HCT116 (cell line): ENCODE data around the gene ITGA11. TPM values are rescaled to one million over a fixed set of nuclear protein-coding genes. Genes with fewer than 3 reads are reported as not detected.

Experiments used
- ATAC-seq: fragments of 200-7000 bp; cut with Tn5 transposase; 2 replicates; pipeline ENCODE4 v1.9.1; 2020; ENCODE audit warnings: mild to moderate bottlenecking, moderate library complexity
- BruUV-seq: library from RNA; stranded (reverse); fragments of 400-500 nt; replicated peaks from 2 replicates; lab custom pipeline; 2021; lab: Mats Ljungman, UMichigan
- CTCF ChIA-PET: fragments of 300-600 bp; sonication (Branson Sonifier 250); formaldehyde crosslinking; loops from one replicate; lab custom pipeline; 2021; ENCODE audit warnings: antibody characterized with exemption; lab: Charles Lee
- POLR2A ChIA-PET: fragments of 300-600, 350-600 bp; sonication (Branson Sonifier 250); formaldehyde crosslinking; loops from one replicate; lab custom pipeline; 2021; ENCODE audit warnings: antibody characterized with exemption; lab: Charles Lee
- RAD21 ChIA-PET, 2 experiments: fragments of 300-600 bp; sonication (Branson Sonifier 250); formaldehyde crosslinking; loops; one replicate each; lab custom pipeline; 2023; ENCODE audit warnings: low total read pairs in 2 of 2; ENCODE audit not compliant: uncharacterized antibody in 2 of 2, unreplicated experiment in 2 of 2, low non-redundant PET in 1 of 2; lab: Charles Lee
- DNase-seq: peaks from one replicate; pipeline ENCODE4 v3.0.0-alpha.2; 2010; ENCODE audit warnings: low read depth, low spot score
- H2AFZ ChIP-seq: fragments of 200-600 bp; shearing (Covaris generic), sonication (generic); 2 replicates; pipeline ENCODE4 v1.6.1; 2017; ENCODE audit warnings: low read depth, mixed run types, mixed read lengths, antibody characterized with exemption, low read length; ENCODE audit not compliant: poor library complexity, severe bottlenecking
- H3K27ac ChIP-seq: 2 replicates; pipeline ENCODE4 v1.5.1; 2012; ENCODE audit warnings: low read depth, low read length
- H3K27me3 ChIP-seq: fragments of 200-600 bp; sonication (generic); 2 replicates; pipeline ENCODE4 v1.6.1; 2016; ENCODE audit warnings: mixed run types, low read length, mixed read lengths; ENCODE audit not compliant: insufficient read depth
- H3K36me3 ChIP-seq, 2 experiments: fragments of 200-500 bp in 1 of 2; fragments of 200-600 bp in 1 of 2; sonication (Bioruptor generic) in 1 of 2; sonication (generic) in 1 of 2; 2 replicates each; pipeline versions ENCODE4 v1.5.1 to v1.6.1; 2014 to 2016; ENCODE audit warnings: low read length in 2 of 2, inconsistent platforms in 1 of 2, mixed read lengths in 1 of 2, mixed run types in 1 of 2; ENCODE audit not compliant: insufficient read depth in 2 of 2, control insufficient read depth in 1 of 2
- H3K4me1 ChIP-seq, 2 experiments: fragments of 200-600 bp in 1 of 2; sonication (generic) in 1 of 2; 2 replicates each; pipeline versions ENCODE4 v1.5.1 to v1.6.1; 2012 to 2017; ENCODE audit warnings: low read length in 2 of 2, inconsistent platforms in 1 of 2, mild to moderate bottlenecking in 1 of 2, mixed read lengths in 1 of 2, mixed run types in 1 of 2, moderate library complexity in 1 of 2; ENCODE audit not compliant: insufficient read depth in 2 of 2, control insufficient read depth in 1 of 2
- H3K4me2 ChIP-seq: fragments of 200-600 bp; sonication (generic); 2 replicates; pipeline ENCODE4 v1.6.1; 2017; ENCODE audit warnings: mixed run types, low read length, mixed read lengths
- H3K4me3 ChIP-seq, 2 experiments: fragments of 200-600 bp in 1 of 2; sonication (generic) in 1 of 2; replicated peaks in 1 of 2; 2 replicates each; pipeline ENCODE4 v1.5.1; 2011 to 2016; ENCODE audit warnings: low read length in 2 of 2, control low read depth in 1 of 2, low read depth in 1 of 2, mild to moderate bottlenecking in 1 of 2, mixed read lengths in 1 of 2, mixed run types in 1 of 2
- H3K79me2 ChIP-seq: fragments of 200-600 bp; sonication (generic); 2 replicates; pipeline ENCODE4 v1.6.1; 2017; ENCODE audit warnings: mild to moderate bottlenecking, mixed run types, low read length, moderate library complexity, mixed read lengths; ENCODE audit not compliant: insufficient read depth
- H3K9ac ChIP-seq: fragments of 200-600 bp; sonication (generic); 2 replicates; pipeline ENCODE4 v1.6.1; 2016; ENCODE audit warnings: low read length, mixed read lengths
- H3K9me2 ChIP-seq: fragments of 200-600 bp; sonication (generic), shearing (Covaris generic); 2 replicates; pipeline ENCODE4 v1.6.1; 2017; ENCODE audit warnings: mixed run types, mild to moderate bottlenecking, moderate library complexity; ENCODE audit not compliant: insufficient read depth
- H3K9me3 ChIP-seq, 2 experiments: fragments of 200-500 bp in 1 of 2; fragments of 200-600 bp in 1 of 2; sonication (Bioruptor generic) in 1 of 2; sonication (generic) in 1 of 2; 2 replicates each; pipeline ENCODE4 v1.6.1; 2014 to 2017; ENCODE audit warnings: low read length in 2 of 2, mixed read lengths in 2 of 2, inconsistent platforms in 1 of 2, low read depth in 1 of 2, mild to moderate bottlenecking in 1 of 2, mixed run types in 1 of 2, moderate library complexity in 1 of 2; ENCODE audit not compliant: control insufficient read depth in 1 of 2, insufficient read depth in 1 of 2
- H4K20me1 ChIP-seq: fragments of 200-600 bp; sonication (generic), shearing (Covaris generic); 2 replicates; pipeline ENCODE4 v1.6.1; 2017; ENCODE audit warnings: mixed run types, mild to moderate bottlenecking, moderate library complexity; ENCODE audit not compliant: insufficient read depth
- ATF3 ChIP-seq: IDR thresholded peaks from 2 replicates; pipeline ENCODE4 v1.6.1; 2012
- CBX3 ChIP-seq: IDR thresholded peaks from 2 replicates; pipeline ENCODE4 v1.6.1; 2012; ENCODE audit warnings: low read depth
- CEBPB ChIP-seq: IDR thresholded peaks from 2 replicates; pipeline ENCODE4 v1.6.1; 2012; ENCODE audit warnings: low read depth
- CTCF ChIP-seq, 3 experiments: fragments of 200-600 bp in 1 of 3; sonication (generic) in 1 of 3; IDR thresholded peaks in 2 of 3; conservative IDR thresholded peaks in 1 of 3; 2 replicates each; pipeline ENCODE4 v1.5.1; 2012 to 2017; ENCODE audit warnings: low read depth in 2 of 3, low read length in 2 of 3, antibody characterized with exemption in 1 of 3, borderline replicate concordance in 1 of 3, control low read depth in 1 of 3, mild to moderate bottlenecking in 1 of 3, mixed read lengths in 1 of 3, mixed run types in 1 of 3, moderate library complexity in 1 of 3; ENCODE audit not compliant: insufficient read depth in 1 of 3
- ELF1 ChIP-seq: IDR thresholded peaks from 2 replicates; pipeline ENCODE4 v1.6.1; 2012; ENCODE audit warnings: low read depth, borderline replicate concordance
- EZH2 ChIP-seq: fragments of 200-600 bp; sonication (generic); IDR thresholded peaks from 2 replicates; pipeline ENCODE4 v1.6.1; 2017; ENCODE audit warnings: antibody characterized with exemption, mixed run types
- EZH2phosphoT487 ChIP-seq: fragments of 200-600 bp; IDR thresholded peaks from 2 replicates; pipeline ENCODE4 v1.6.1; 2018; ENCODE audit warnings: antibody characterized with exemption, borderline replicate concordance
- FOSL1 ChIP-seq: IDR thresholded peaks from 2 replicates; pipeline ENCODE4 v1.6.1; 2012; ENCODE audit warnings: low read depth
- MAX ChIP-seq: IDR thresholded peaks from 2 replicates; pipeline ENCODE4 v1.6.1; 2012
- POLR2AphosphoS5 ChIP-seq: IDR thresholded peaks from 2 replicates; pipeline ENCODE4 v1.6.1; 2011; ENCODE audit warnings: mild to moderate bottlenecking, low read depth, low read length, moderate library complexity
- REST ChIP-seq: IDR thresholded peaks from 2 replicates; pipeline ENCODE4 v1.6.1; 2012; ENCODE audit warnings: low read depth
- TCF7L2 ChIP-seq: IDR thresholded peaks from 2 replicates; pipeline ENCODE4 v1.7.0; 2011; ENCODE audit warnings: borderline replicate concordance, inconsistent platforms; ENCODE audit not compliant: insufficient read depth, insufficient read length; ENCODE audit errors: extremely low read depth
- ZBTB33 ChIP-seq: IDR thresholded peaks from 2 replicates; pipeline ENCODE4 v1.6.1; 2011; ENCODE audit warnings: mild to moderate bottlenecking, low read length, moderate library complexity; ENCODE audit not compliant: insufficient replicate concordance; ENCODE audit errors: extremely low read depth
- ZFX ChIP-seq: fragments of 450-650 bp; IDR thresholded peaks from 2 replicates; pipeline ENCODE4 v1.6.1; 2017
- ZNF274 ChIP-seq: fragments of 200-500 bp; sonication (Bioruptor generic); IDR thresholded peaks from 2 replicates; pipeline ENCODE4 v1.6.1; 2014; ENCODE audit warnings: mild to moderate bottlenecking, low read depth, low read length, inconsistent platforms
- intact Hi-C: fragments of 100-400 bp; cut with micrococcal nuclease; formaldehyde crosslinking; loops from 2 replicates; pipeline ENCODE4 v1.10.0; 2022
- total RNA-seq: library from RNA; stranded (reverse); gene quantifications from one replicate; pipeline ENCODE4 v1.2.1, GENCODE V29; 2021; ENCODE audit not compliant: unreplicated experiment

Gene ITGA11
- total RNA-seq, 1 experiment from 2014 or later = not detected

- no peaks in the 10 kb centered on the region for H3K9me3 ChIP-seq
- no peaks in the 10 kb centered on the region for H3K4me1 ChIP-seq
- DNase-seq (no peak), ATAC-seq (no peak)
- no peak overlapping the region for H2AFZ ChIP-seq
- H3K36me3 ChIP-seq = no peaks in the 10 kb centered on the region
- peaks cover 18% of the 10 kb centered on the region for H3K27me3 ChIP-seq
- no peak overlapping the region for H3K27ac ChIP-seq
- H3K9me2 ChIP-seq = no peaks in the 10 kb centered on the region
- ChIA-PET RAD21 (no interaction called here), CTCF (no interaction called here), POLR2A (no interaction called here)
- no peak overlapping the region for H3K4me2 ChIP-seq
- no peak overlapping the region for H3K4me3 ChIP-seq
- TF ChIP-seq CEBPB (no peak), ELF1 (no peak), CTCF (IDR thresholded peaks at IDR 0.05 in 2 of 3, conservative IDR thresholded peaks at IDR 0.05 in 1 of 3; ENCODE audit: borderline replicate concordance in 1 of 3, insufficient read depth in 1 of 3, low read depth in 2 of 3, low read length in 2 of 3) (no peak), ZNF274 (no peak), ZFX (no peak), REST (no peak), MAX (no peak), CBX3 (no peak), ZBTB33 (no peak), TCF7L2 (no peak), EZH2 (no peak), ATF3 (no peak), EZH2phosphoT487 (no peak), FOSL1 (no peak), POLR2AphosphoS5 (no peak)
- no TSS peak for BruUV-seq
- intact Hi-C loops = no loop called here
- no peaks in the 10 kb centered on the region for H4K20me1 ChIP-seq
- H3K9ac ChIP-seq = no peak overlapping the region
- no peaks in the 10 kb centered on the region for H3K79me2 ChIP-seq
Measured at GRCh38 chr15:68430471-68431036, 1.4 kb downstream of the ITGA11 start.
